GM12878 (cell line): ENCODE measurements around the gene TEF.

Experiments used
- CTCF ChIP-seq, 3 experiments: IDR thresholded peaks in 2 of 3; conservative IDR thresholded peaks in 1 of 3; 2 replicates each; pipeline ENCODE4 v1.5.1; 2011; ENCODE audit warnings: low read depth in 3 of 3, low read length in 3 of 3, mild to moderate bottlenecking in 3 of 3, control low read depth in 2 of 3, moderate library complexity in 2 of 3, inconsistent platforms in 1 of 3, mixed read lengths in 1 of 3; ENCODE audit not compliant: control insufficient read depth in 2 of 3, insufficient read depth in 1 of 3; ENCODE audit errors: extremely low read depth in 1 of 3
- GABPA ChIP-seq: IDR thresholded peaks from 2 replicates; pipeline ENCODE4 v1.6.1; 2014; ENCODE audit warnings: antibody characterized with exemption, low read depth, mild to moderate bottlenecking, inconsistent platforms
- NBN ChIP-seq: fragments of 450-650 bp; IDR thresholded peaks from 2 replicates; pipeline ENCODE4 v1.6.1; 2016
- PAX8 ChIP-seq: fragments of 450-650 bp; IDR thresholded peaks from 2 replicates; pipeline ENCODE4 v1.6.1; 2017; ENCODE audit warnings: mild to moderate bottlenecking, moderate library complexity
- PBX3 ChIP-seq: IDR thresholded peaks from 2 replicates; pipeline ENCODE4 v1.6.1; 2011; ENCODE audit warnings: mild to moderate bottlenecking, low read depth, low read length, moderate library complexity; ENCODE audit not compliant: insufficient replicate concordance
- POLR2AphosphoS5 ChIP-seq: IDR thresholded peaks from 2 replicates; pipeline ENCODE4 v1.6.1; 2011; ENCODE audit warnings: mild to moderate bottlenecking, low read length, inconsistent platforms
- TF ChIP-seq, protein P1 (sequence below): IDR thresholded peaks from 2 replicates; pipeline ENCODE4 v1.6.1; 2012; ENCODE audit warnings: low read depth, low read length, improper control_type of control experiment
- TF ChIP-seq, protein P2 (sequence below): IDR thresholded peaks from 2 replicates; pipeline ENCODE4 v1.6.1; 2012; ENCODE audit warnings: low read depth, low read length, improper control_type of control experiment

DNA sequence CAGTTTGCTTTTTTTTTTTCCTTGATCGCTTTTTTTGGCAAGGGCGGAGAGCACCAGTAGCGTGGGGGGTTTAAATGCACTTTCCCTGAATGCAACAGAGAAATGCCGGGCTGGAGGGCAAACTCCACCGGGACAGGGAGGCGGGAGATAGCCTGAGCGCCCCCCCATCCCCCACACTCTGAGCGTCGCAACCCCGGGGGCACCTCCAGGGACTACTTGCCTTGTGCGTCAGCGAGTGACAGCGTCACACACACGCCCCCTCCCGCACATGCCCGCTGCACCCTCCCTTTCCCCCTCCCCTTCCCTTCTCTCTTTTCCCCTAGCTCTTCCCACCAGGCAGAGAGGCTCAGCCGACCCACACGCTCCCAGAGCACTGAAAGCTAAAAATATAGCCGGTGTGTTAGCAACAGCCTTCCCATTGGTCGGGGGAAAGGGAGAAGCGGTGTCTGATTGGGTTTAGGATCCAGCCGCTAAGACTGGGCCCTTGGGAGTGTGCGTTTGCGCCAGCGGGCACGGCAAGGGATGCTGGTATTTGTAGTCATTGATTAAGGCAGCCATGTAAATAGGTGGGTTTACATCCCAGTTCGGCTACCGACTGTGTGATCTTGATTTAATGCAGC, 66.6 kb downstream of the TEF start:
- TF ChIP-seq GABPA (no peak), POLR2AphosphoS5 (0 out of 2 replicates have a peak, but pooled peaks have one; percentile 19), PBX3 (peak; percentile 55), PAX8 (no peak), NBN (peak; percentile 96), CTCF (IDR thresholded peaks at IDR 0.05 in 2 of 3, conservative IDR thresholded peaks at IDR 0.05 in 1 of 3; ENCODE audit: control insufficient read depth in 2 of 3, extremely low read depth in 1 of 3, insufficient read depth in 1 of 3, low read depth in 3 of 3, low read length in 3 of 3) (no peak)
- TF ChIP-seq, protein P1, sequence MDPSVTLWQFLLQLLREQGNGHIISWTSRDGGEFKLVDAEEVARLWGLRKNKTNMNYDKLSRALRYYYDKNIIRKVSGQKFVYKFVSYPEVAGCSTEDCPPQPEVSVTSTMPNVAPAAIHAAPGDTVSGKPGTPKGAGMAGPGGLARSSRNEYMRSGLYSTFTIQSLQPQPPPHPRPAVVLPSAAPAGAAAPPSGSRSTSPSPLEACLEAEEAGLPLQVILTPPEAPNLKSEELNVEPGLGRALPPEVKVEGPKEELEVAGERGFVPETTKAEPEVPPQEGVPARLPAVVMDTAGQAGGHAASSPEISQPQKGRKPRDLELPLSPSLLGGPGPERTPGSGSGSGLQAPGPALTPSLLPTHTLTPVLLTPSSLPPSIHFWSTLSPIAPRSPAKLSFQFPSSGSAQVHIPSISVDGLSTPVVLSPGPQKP: no peak
- TF ChIP-seq, protein P2, sequence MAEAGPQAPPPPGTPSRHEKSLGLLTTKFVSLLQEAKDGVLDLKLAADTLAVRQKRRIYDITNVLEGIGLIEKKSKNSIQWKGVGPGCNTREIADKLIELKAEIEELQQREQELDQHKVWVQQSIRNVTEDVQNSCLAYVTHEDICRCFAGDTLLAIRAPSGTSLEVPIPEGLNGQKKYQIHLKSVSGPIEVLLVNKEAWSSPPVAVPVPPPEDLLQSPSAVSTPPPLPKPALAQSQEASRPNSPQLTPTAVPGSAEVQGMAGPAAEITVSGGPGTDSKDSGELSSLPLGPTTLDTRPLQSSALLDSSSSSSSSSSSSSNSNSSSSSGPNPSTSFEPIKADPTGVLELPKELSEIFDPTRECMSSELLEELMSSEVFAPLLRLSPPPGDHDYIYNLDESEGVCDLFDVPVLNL: no peak; the same call in 1 of the 2 replicates
